C4-2B (cell line): Measurements from ENCODE around the gene CMTR2.

Experiments used
- H3K27ac ChIP-seq: fragments of 450-650 bp; 2 replicates; pipeline ENCODE4 v1.5.1; 2017
- CTCF ChIP-seq: fragments of 450-650 bp; conservative IDR thresholded peaks from 2 replicates; pipeline ENCODE4 v1.5.1; 2017; ENCODE audit warnings: mild to moderate bottlenecking
- ZFX ChIP-seq: fragments of 450-650 bp; IDR thresholded peaks from 2 replicates; pipeline ENCODE4 v1.6.1; 2017

Gene CMTR2

GRCh38 chr16:71288890-71289731, at the start of gene CMTR2:
TSS of gene CMTR2 (minus strand) at chr16:71289402. CDS start at chr16:71285920, 3,482 bp downstream.
- peak within 1 kb of the TSS; percentile 90 for H3K27ac ChIP-seq
- TF ChIP-seq ZFX (peak; percentile 67), CTCF (no peak)

- no peak overlapping the region for H3K27ac ChIP-seq
- TF ChIP-seq CTCF (no peak), ZFX (no peak)
Observed at GRCh38 chr16:71338632-71339031, 49.4 kb upstream of the CMTR2 start.

- no peak for TF ChIP-seq ZFX
- TF ChIP-seq CTCF, result no peak
- H3K27ac ChIP-seq, result no peak overlapping the region
Observed at GRCh38 chr16:71338193-71338592, 49.0 kb upstream of the CMTR2 start.

- no peak overlapping the region for H3K27ac ChIP-seq
- no peak for TF ChIP-seq ZFX
- no peak for TF ChIP-seq CTCF
Observed at GRCh38 chr16:71337631-71338030, 48.4 kb upstream of the CMTR2 start.

- TF ChIP-seq CTCF, result no peak
- no peak for TF ChIP-seq ZFX
- H3K27ac ChIP-seq, result no peak overlapping the region
Observed at GRCh38 chr16:71328151-71328550, 38.9 kb upstream of the CMTR2 start.

- TF ChIP-seq CTCF, result no peak
- no peak for TF ChIP-seq ZFX
- H3K27ac ChIP-seq, result no peak overlapping the region
Observed at GRCh38 chr16:71327720-71328119, 38.5 kb upstream of the CMTR2 start.

GRCh38 chr16:71319999-71320398, 30.8 kb upstream of the CMTR2 start:
- TF ChIP-seq ZFX, result no peak
- no peak for TF ChIP-seq CTCF
- H3K27ac ChIP-seq, result no peak overlapping the region
